D721Med (cell line): Measurements from ENCODE around the gene RGS4.

Experiments used
- DNase-seq: peaks from one replicate; pipeline ENCODE4 v3.0.0; 2011; ENCODE audit warnings: low spot score; ENCODE audit not compliant: insufficient read length
- FAIRE-seq: peaks from 2 replicates; lab custom pipeline; 2011; peaks lifted over from hg19 to GRCh38; lab: Jason Lieb, UNC
- CTCF ChIP-seq: IDR thresholded peaks from 2 replicates; pipeline ENCODE4 v1.5.1; 2012; ENCODE audit warnings: mild to moderate bottlenecking, control low read depth; ENCODE audit not compliant: insufficient read depth; ENCODE audit errors: missing control alignments

Gene RGS4

GRCh38 chr1:163069142-163069541 lies at the start of gene RGS4:
RGS4 (plus strand) TSS chr1:163069361; CDS start chr1:163069485, 124 bp downstream.
- FAIRE-seq (no peak), DNase-seq (no peak)
- peak; percentile 56 for TF ChIP-seq CTCF

DNA sequence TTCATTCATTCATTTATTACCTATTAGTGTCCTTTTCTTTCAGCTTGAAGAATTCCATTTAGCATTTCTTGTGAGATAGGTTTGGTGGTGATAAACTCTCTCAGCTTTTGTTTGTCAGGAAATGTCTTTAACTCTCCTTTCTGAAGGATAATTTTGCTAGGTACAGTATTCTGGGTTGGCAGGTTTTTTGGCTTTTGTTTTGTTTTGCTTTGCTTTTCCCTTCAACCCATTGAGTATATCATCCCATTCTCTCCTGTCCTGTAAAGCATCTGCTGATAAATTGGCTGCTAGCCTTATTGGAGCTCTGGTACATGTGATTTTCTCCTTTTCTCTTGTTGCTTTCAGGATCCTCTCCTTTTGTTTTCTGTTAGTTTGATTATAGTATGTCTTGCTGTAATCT lies 47.0 kb upstream of the RGS4 start:
- peak; percentile 81 for FAIRE-seq

GRCh38 chr1:163027610-163028009 lies 41.6 kb upstream of the RGS4 start:
- TF ChIP-seq CTCF = no peak
- DNase-seq (no peak), FAIRE-seq (no peak)

More for the DNA sequence above, 47.0 kb upstream of the RGS4 start:
- DNase-seq = no peak
- no peak for TF ChIP-seq CTCF

DNA sequence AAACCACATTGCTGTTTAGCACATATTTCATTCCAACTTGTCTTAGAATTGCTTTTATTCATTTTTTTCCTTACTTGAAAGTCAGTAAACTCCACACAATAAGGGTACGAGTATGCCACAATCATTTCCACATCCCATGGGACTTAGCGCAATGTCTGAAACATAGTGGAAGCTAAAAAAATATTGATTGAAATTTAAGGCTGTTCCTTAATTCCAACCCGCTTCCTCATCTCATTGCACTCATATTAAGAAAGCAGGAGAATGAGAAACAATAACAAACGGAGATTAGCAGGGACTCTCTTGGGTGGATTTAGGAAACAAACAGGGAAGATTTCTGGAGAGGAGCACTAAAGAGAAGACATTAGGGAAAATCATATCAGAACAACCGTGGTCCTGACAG lies 39.3 kb upstream of the RGS4 start:
- no peak for DNase-seq
- no peak for TF ChIP-seq CTCF
- FAIRE-seq = peak; percentile 21

- peak; percentile 16 for FAIRE-seq
- no peak for TF ChIP-seq CTCF
- no peak for DNase-seq
These were observed 33.5 kb upstream of the RGS4 start for GRCh38 chr1:163035446-163036249.

- DNase-seq (no peak), FAIRE-seq (no peak)
- TF ChIP-seq CTCF = no peak
These were observed 32.5 kb upstream of the RGS4 start for GRCh38 chr1:163036671-163037070.
